H1 (cell line): ENCODE results near the gene RGL1. TPM values are rescaled to one million over a fixed set of nuclear protein-coding genes. Genes with fewer than 3 reads are reported as not detected.

Source experiments
- CHD2 ChIP-seq: IDR thresholded peaks from 2 replicates; pipeline ENCODE4 v1.6.1; 2012; ENCODE audit warnings: low read length, improper control_type of control experiment
- TAF1 ChIP-seq: IDR thresholded peaks from 2 replicates; pipeline ENCODE4 v1.6.1; 2011; ENCODE audit warnings: mild to moderate bottlenecking, low read depth, low read length
- polyA plus RNA-seq, 7 experiments: library from polyadenylated mRNA; depleted of rRNA in 3 of 7; stranded (reverse) in 5 of 7; unstranded in 2 of 7; fragments of >200 nt in 5 of 7; fragments of 200-250 nt in 2 of 7; gene quantifications; 1 replicate in 5 of 7; 2 replicates in 1 of 7; 4 replicates in 1 of 7; pipeline versions ENCODE4 v1.2.1 to v1.2.3, GENCODE V29; 2011 to 2013; ENCODE audit warnings: missing spikeins in 2 of 7, mixed read lengths in 2 of 7
- total RNA-seq: library from RNA; stranded (reverse); fragmentation: NEBNext Ultra II Directional; extraction: Animal tissue kit (Norgen Biotek cat#: 25700); gene quantifications from 2 replicates; pipeline ENCODE4 v1.2.1, GENCODE V29; 2021

The RGL1 gene
- total and polyA plus RNA-seq, 2 of the 8 experiments (the other 6 are each of a cell fraction or from before 2014, with no cell fraction given), result 0.98 to 2.4 TPM

GRCh38 chr1:183806125-183806524, 1.2 kb downstream of the RGL1 start (continued):
- TF ChIP-seq TAF1 (no peak), CHD2 (no peak)
